HG02642 (cell line): ENCODE data around the gene ATP11C.

ENCODE experiments used
- ATAC-seq: cut with Tn5 transposase; IDR thresholded peaks from one replicate; pipeline ENCODE4 v1.9.1; 2021; ENCODE audit warnings: mild to moderate bottlenecking; ENCODE audit not compliant: unreplicated experiment, poor library complexity

The ATP11C gene

GRCh38 chrX:139816204-139816603, 116.6 kb downstream of the ATP11C start:
- no peak for ATAC-seq

GRCh38 chrX:139815771-139816170, 117.1 kb downstream of the ATP11C start:
- no peak for ATAC-seq

- no peak for ATAC-seq
These were observed 120.8 kb downstream of the ATP11C start for GRCh38 chrX:139811942-139812629.

GRCh38 chrX:139804482-139804881, 128.4 kb downstream of the ATP11C start:
- no peak for ATAC-seq

- ATAC-seq: no peak
These were observed 129.6 kb downstream of the ATP11C start for GRCh38 chrX:139803224-139803623.

- ATAC-seq: no peak
These were observed 130.8 kb downstream of the ATP11C start for GRCh38 chrX:139802048-139802447.

- no peak for ATAC-seq
These were observed 131.4 kb downstream of the ATP11C start for GRCh38 chrX:139801397-139801813.

- ATAC-seq: no peak
These were observed 134.2 kb downstream of the ATP11C start for GRCh38 chrX:139798701-139799100.

- peak; percentile 100 for ATAC-seq
These were observed 137.7 kb downstream of the ATP11C start for GRCh38 chrX:139795196-139795595.

GRCh38 chrX:139787601-139788000, 145.3 kb downstream of the ATP11C start:
- no peak for ATAC-seq

GRCh38 chrX:139784807-139785206, 148.0 kb downstream of the ATP11C start:
- ATAC-seq: peak; percentile 98

- ATAC-seq: no peak
These were observed 148.9 kb downstream of the ATP11C start for GRCh38 chrX:139783959-139784358.

GRCh38 chrX:139783030-139783429, 149.8 kb downstream of the ATP11C start:
- ATAC-seq: no peak

GRCh38 chrX:139776599-139776998, 156.3 kb downstream of the ATP11C start:
- ATAC-seq: no peak

GRCh38 chrX:139770366-139770765, 162.5 kb downstream of the ATP11C start:
- ATAC-seq: no peak

GRCh38 chrX:139766545-139766983, 166.3 kb downstream of the ATP11C start:
- ATAC-seq: peak; percentile 80

- ATAC-seq: no peak
These were observed 170.3 kb downstream of the ATP11C start for GRCh38 chrX:139762400-139763183.

GRCh38 chrX:139759637-139760036, 173.2 kb downstream of the ATP11C start:
- no peak for ATAC-seq

GRCh38 chrX:139758809-139759208, 174.0 kb downstream of the ATP11C start:
- no peak for ATAC-seq

- ATAC-seq: no peak
These were observed 174.6 kb downstream of the ATP11C start for GRCh38 chrX:139758250-139758649.

- no peak for ATAC-seq
These were observed 181.8 kb downstream of the ATP11C start for GRCh38 chrX:139751053-139751452.

- ATAC-seq: no peak
These were observed 182.5 kb downstream of the ATP11C start for GRCh38 chrX:139750390-139750789.
